Natural killer cell treated with Interleukin-12 subunit alpha and Interleukin-12 subunit beta and Interleukin-15 and Interleukin-18, amount 100 ng/mL, for 72 hours (primary cell): ENCODE measurements around the gene GOLGA5. TPM values are rescaled to one million over a fixed set of nuclear protein-coding genes. Genes with fewer than 3 reads are reported as not detected.
"Not testable (repeated sequence)": the region's sequence is repeated elsewhere in the genome, so short reads cannot be mapped to it uniquely, and the experiment has no call there.

Experiments
- ATAC-seq, 2 donors: fragments of 150-1000 bp; cut with Tn5 transposase in 1 of 2; sonication (Bioruptor Pico), chemical (Tn5 transposase) in 1 of 2; 2 replicates each; pipeline ENCODE4 v1.10.0; 2021
- DNase-seq: peaks from one replicate; pipeline ENCODE4 v3.0.0; 2022; ENCODE audit warnings: low spot score
- H3K27ac Mint-ChIP-seq, 2 donors: 1 replicate in 1 of 2; 2 replicates in 1 of 2; pipeline ENCODE4 v1.8.0; 2022; ENCODE audit warnings: mixed read lengths in 2 of 2, mild to moderate bottlenecking in 1 of 2, moderate library complexity in 1 of 2
- H3K27me3 Mint-ChIP-seq, 2 donors: 1 replicate in 1 of 2; 2 replicates in 1 of 2; pipeline ENCODE4 v1.8.0; 2022; ENCODE audit warnings: mixed read lengths in 2 of 2
- H3K36me3 Mint-ChIP-seq: one replicate; pipeline ENCODE4 v1.8.0; 2022; ENCODE audit warnings: mixed read lengths
- H3K4me1 Mint-ChIP-seq, 2 donors: 1 replicate in 1 of 2; 2 replicates in 1 of 2; pipeline ENCODE4 v1.8.0; 2022; ENCODE audit warnings: low read depth in 2 of 2, mixed read lengths in 2 of 2, mild to moderate bottlenecking in 1 of 2
- H3K4me3 Mint-ChIP-seq: one replicate; pipeline ENCODE4 v1.8.0; 2022; ENCODE audit warnings: mixed read lengths
- H3K9me3 Mint-ChIP-seq: 2 replicates; pipeline ENCODE4 v1.8.0; 2022; ENCODE audit warnings: mixed read lengths
- total RNA-seq, 2 donors: library from RNA; stranded (reverse); gene quantifications; one replicate each; pipeline ENCODE4 v1.2.3, GENCODE V29; 2022

GOLGA5 gene, protein sequence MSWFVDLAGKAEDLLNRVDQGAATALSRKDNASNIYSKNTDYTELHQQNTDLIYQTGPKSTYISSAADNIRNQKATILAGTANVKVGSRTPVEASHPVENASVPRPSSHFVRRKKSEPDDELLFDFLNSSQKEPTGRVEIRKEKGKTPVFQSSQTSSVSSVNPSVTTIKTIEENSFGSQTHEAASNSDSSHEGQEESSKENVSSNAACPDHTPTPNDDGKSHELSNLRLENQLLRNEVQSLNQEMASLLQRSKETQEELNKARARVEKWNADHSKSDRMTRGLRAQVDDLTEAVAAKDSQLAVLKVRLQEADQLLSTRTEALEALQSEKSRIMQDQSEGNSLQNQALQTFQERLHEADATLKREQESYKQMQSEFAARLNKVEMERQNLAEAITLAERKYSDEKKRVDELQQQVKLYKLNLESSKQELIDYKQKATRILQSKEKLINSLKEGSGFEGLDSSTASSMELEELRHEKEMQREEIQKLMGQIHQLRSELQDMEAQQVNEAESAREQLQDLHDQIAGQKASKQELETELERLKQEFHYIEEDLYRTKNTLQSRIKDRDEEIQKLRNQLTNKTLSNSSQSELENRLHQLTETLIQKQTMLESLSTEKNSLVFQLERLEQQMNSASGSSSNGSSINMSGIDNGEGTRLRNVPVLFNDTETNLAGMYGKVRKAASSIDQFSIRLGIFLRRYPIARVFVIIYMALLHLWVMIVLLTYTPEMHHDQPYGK
- total RNA-seq = 10 to 100 TPM; 21.0 to 24.2 TPM

DNA sequence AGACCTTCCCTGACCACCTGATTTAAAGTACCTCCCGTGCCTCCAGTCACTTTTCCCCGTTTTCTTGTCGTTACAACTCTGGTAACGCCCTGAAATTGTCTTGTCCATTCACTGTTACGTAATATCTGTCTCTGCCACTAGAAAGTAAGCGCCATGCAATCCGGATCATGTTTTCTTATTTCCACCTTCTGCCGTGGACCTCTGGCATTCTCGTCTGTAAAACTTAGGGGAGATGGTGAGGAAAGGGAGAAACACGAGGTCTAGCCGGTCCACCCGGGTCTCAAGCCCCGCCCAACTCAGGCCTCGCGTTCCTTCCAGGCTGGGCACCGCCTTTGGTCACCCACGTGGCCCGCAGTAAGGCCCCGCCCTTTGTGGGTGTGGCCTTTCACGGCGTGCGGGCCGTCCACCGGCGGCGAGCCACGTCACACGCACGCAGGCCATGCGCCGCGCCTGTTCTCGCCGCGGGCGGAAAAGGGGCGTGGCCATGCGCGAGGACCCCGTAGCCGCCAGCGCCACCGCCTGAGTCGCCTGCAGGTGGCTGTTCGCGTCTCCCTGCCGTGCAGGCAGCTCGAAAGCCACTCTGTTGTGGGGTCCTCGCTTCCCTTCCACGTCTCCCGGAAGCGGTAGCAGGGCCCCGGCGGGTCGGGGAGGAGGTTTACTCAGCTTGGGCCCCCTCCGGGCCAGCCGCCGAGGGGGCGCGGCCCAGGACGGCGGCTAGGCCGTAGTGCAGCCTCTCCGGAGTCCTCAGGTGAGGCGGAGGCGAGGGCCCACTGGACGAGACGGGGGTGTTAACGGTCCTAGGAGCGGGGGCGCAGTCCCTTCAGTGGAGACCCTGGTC lies at the start of gene GOLGA5:
Gene GOLGA5, plus strand, starts transcription at position 597 of the 838 bp plus-strand sequence. CDS start 3,133 bp downstream, outside the sequence.
- Mint-ChIP-seq H3K4me3 (peak within 1 kb of the TSS; percentile 97), H3K4me1 (peaks cover 24 to 25% of the 10 kb centered on the region in 2 donors), H3K9me3 (peaks cover 3% of the 10 kb centered on the region), H3K27me3 (peaks cover 0 to 8% of the 10 kb centered on the region in 2 donors), H3K27ac (peak within 1 kb of the TSS; percentile 92 to 98), H3K36me3 (peaks cover 34% of the 10 kb centered on the region)
- ATAC-seq = peak; percentile 97 to 98
- DNase-seq = peak; percentile 99

DNA sequence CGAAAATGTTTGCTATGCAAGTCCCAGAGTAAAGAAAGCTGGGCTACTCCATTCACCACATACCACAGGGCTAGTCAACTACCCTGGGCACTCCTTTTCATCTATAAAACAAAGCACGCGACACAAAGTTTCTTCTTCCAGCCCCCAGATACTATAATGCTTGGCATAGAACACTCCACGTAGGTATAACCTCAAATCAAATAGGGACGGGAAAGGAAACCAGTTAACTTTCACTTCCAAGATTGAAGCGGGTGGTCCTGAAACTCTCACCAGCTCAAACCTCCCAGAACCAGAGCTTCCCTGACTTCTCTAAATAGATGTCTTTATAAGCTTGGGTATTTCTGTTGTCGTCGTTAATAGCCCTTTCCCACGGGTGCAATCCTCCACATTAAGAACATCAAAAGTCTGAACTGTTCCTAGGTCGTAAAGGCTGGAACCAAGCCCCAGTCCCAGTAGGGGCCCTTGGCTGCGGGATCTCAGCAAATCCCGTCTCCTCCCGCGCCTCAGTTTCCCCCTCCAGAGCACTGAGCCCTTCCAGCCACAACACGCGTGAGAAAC lies 46.3 kb upstream of the GOLGA5 start:
- ATAC-seq (no peak), DNase-seq (no peak)
- Mint-ChIP-seq H3K27me3 (peaks cover 52 to 74% of the 10 kb centered on the region in 2 donors), H3K27ac (peak overlapping the region in 1 of 2 donors; percentile 49), H3K4me3 (peak overlapping the region; percentile 56), H3K36me3 (no peaks in the 10 kb centered on the region), H3K9me3 (no peaks in the 10 kb centered on the region), H3K4me1 (peaks cover 28 to 33% of the 10 kb centered on the region in 2 donors)

DNA sequence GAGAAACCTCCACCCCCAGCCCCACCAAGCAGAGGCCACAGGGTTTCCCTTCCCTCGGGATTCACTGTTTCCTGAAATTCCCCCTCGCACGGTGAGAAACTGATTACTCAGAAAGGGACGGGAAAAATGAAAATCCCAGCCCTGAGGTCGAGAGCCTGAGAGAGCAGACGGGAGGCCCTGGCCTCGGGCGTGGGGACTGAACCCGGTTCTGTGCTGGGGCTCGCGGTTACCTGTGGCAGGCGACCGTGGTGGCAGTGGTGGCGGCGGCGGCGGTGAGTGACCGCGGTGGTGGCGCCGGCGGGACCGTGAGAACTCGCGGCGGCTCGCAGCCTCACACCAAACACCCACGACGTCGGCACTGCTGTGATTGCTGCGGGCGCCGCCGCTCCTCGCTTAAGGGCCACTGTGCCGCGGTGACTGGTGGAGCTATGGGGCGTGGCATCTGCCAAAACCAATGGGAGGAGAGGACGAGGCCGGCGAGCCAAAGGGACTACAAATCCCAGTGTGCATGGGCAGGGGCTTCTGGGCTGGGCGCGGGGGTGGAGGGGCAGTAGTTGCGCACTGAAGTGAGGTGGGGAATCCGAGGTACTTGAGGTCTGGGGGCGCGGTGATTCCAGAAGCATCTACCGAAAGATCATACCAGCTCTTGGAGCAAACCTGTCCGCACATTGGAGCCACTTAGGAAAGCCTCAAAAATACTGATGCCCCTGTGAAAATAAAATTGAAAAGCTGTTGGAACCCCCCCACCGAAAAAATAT lies 45.7 kb upstream of the GOLGA5 start, which contains the start of gene LGMN:
Gene LGMN, minus strand, starts transcription at position 369 of the 758 bp plus-strand sequence. CDS start 15,841 bp downstream, outside the sequence.
- ATAC-seq (peak; percentile 90 to 94), DNase-seq (peak; percentile 82)
- Mint-ChIP-seq H3K27ac (peak within 1 kb of the TSS in 1 of 2 donors; percentile 49), H3K4me3 (peak within 1 kb of the TSS; percentile 56), H3K27me3 (peaks cover 52 to 81% of the 10 kb centered on the region in 2 donors), H3K9me3 (no peaks in the 10 kb centered on the region), H3K4me1 (peaks cover 28 to 33% of the 10 kb centered on the region in 2 donors), H3K36me3 (no peaks in the 10 kb centered on the region)

DNA sequence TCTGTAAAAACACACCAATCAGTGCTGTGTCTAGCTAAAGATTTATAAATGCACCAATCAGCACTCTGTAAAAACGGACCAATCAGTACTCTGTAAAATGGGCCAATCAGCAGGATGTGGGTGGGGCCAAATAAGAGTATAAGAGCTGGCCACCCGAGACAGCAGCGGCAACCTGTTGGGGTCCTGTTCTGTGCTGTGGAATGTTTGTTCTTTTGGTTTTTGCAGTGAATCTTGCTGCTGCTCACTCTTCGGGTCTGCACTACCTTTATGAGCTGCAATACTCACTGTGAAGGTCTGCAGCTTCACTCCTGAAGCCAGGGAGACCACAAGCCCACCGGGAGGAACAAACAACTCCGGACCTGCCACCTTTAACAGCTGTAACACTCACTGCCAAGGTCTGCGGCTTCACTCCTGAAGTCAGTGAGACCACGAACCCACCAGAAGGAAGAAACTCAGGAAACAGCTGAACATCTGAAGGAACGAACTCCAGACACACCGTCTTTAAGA lies 43.8 kb upstream of the GOLGA5 start:
- not testable (repeated sequence) for H3K27ac Mint-ChIP-seq, H3K9me3 Mint-ChIP-seq, H3K36me3 Mint-ChIP-seq, DNase-seq, ATAC-seq
- Mint-ChIP-seq H3K27me3 (peaks cover 54 to 85% of the 10 kb centered on the region in 2 donors), H3K4me3 (peak overlapping the region; percentile 73), H3K4me1 (peaks cover 28 to 33% of the 10 kb centered on the region in 2 donors)

DNA sequence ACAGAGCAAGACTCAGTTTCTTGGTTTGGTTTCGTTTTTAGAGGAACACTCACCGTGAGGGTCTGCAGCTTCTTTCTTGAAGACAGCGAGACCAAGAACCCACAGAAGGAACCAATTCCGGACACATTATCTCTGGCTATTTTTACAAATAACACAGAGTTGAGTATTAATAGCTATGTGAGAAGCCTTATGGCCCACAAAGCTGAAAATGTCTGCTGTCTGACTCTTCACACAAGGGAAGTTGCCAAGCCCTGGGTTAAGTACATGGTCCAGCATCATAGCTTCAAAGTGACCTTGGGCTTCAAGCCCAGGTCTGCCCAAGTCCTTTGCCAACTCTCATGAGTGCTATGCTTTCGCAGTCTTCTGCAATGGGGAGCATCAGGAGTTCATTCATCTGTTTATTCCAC lies 43.1 kb upstream of the GOLGA5 start:
- DNase-seq = no peak
- Mint-ChIP-seq H3K36me3 (no peaks in the 10 kb centered on the region), H3K4me1 (peaks cover 28 to 33% of the 10 kb centered on the region in 2 donors), H3K9me3 (no peaks in the 10 kb centered on the region), H3K27me3 (peaks cover 54 to 84% of the 10 kb centered on the region in 2 donors), H3K4me3 (peak overlapping the region; percentile 73), H3K27ac (no peak overlapping the region)
- ATAC-seq = no peak

DNA sequence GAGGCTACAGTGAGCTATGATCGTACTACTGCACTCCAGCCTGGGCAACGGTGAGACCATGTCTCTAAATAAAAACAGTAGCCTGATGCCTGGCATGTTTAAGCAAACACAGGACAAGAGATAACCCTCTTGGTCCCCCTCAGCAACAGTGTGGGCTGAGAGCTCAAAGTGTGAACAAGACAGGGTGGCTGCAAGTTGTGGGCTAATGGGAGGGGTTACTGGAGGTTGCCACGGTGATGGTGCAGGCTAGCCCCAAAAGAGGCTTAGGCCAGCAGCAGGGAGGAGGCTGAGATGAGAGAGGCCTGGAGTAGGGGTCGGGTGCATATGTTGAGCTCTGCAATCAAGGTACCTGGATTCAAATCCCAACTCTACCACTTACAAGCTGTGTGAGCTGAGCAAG lies 42.3 kb upstream of the GOLGA5 start:
- Mint-ChIP-seq H3K36me3 (no peaks in the 10 kb centered on the region), H3K4me3 (no peak overlapping the region), H3K9me3 (no peaks in the 10 kb centered on the region), H3K27ac (peak overlapping the region in 1 of 2 donors; percentile 28), H3K27me3 (peaks cover 47 to 75% of the 10 kb centered on the region in 2 donors), H3K4me1 (peaks cover 28 to 33% of the 10 kb centered on the region in 2 donors)
- ATAC-seq (no peak), DNase-seq (no peak)

DNA sequence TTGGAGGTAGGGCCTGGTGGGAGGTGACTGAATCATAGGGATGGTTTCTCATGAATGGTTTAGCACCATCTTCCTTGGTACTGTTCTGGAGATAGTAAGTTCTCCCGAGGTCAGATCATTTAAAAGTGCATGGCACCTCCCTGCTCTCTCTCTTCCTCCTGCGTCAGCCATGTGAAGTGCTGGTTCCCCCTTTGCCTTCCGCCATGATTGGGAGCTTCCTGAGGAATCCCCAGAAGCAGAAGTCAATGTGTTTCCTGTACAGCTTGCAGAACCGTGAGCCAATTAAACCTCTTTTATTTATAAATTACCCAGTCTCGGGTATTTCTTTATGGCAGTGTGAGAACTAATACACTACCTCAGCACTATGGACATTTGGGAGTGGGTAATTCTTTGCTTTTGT lies 40.9 kb upstream of the GOLGA5 start:
- H3K27me3 Mint-ChIP-seq = peaks cover 35 to 61% of the 10 kb centered on the region in 2 donors
- DNase-seq (no peak), ATAC-seq (no peak)
- H3K36me3 Mint-ChIP-seq = no peaks in the 10 kb centered on the region
- no peaks in the 10 kb centered on the region for H3K9me3 Mint-ChIP-seq
- H3K4me3 Mint-ChIP-seq = no peak overlapping the region
- H3K27ac Mint-ChIP-seq = no peak overlapping the region
- peaks cover 21 to 24% of the 10 kb centered on the region in 2 donors for H3K4me1 Mint-ChIP-seq

DNA sequence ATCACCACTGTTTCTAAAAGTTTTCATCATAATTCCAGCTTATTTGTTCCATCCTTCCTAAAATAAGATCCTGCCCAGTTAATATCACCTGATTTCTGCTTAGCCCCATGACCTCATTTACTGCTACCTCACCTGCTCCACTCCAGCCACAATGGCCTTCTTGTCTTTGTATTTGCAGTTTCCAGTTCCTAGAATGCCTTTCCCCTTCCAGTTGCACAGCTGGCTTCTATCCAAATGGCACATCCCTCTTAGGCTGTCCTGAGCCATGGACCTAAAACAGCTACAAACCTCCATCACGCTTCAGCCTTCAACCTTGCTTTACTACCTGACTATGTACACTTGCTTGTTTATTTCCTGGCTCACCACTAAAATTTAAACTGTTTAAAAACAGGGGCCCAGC lies 39.1 kb upstream of the GOLGA5 start:
- H3K36me3 Mint-ChIP-seq = no peaks in the 10 kb centered on the region
- no peaks in the 10 kb centered on the region for H3K9me3 Mint-ChIP-seq
- DNase-seq (no peak), ATAC-seq (no peak)
- H3K27me3 Mint-ChIP-seq = peaks cover 36 to 53% of the 10 kb centered on the region in 2 donors
- H3K4me1 Mint-ChIP-seq = peaks cover 9 to 10% of the 10 kb centered on the region in 2 donors
- H3K27ac Mint-ChIP-seq = no peak overlapping the region
- H3K4me3 Mint-ChIP-seq = no peak overlapping the region

DNA sequence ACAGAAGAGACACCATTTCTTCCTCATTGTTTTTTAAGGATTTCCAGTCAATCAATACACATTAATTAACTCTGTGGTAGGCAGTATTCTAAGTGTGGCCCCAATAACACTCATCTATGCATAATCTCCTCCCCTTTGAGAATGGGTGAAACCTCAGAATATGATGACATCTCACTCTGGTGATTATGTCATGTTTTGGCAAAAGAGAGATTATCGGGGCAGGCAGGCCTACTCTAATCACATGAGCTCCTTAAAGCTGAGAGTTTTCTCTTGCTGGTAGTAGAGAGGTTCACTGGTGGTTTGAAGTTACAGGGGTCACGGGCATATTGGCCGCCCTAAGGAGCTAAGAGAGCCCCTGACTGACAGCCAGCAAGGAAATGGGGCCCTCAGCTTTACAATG lies 38.6 kb upstream of the GOLGA5 start:
- no peak for ATAC-seq
- H3K9me3 Mint-ChIP-seq = no peaks in the 10 kb centered on the region
- no peak overlapping the region for H3K27ac Mint-ChIP-seq
- H3K27me3 Mint-ChIP-seq = peaks cover 36 to 53% of the 10 kb centered on the region in 2 donors
- no peaks in the 10 kb centered on the region for H3K36me3 Mint-ChIP-seq
- H3K4me1 Mint-ChIP-seq = peaks cover 4 to 9% of the 10 kb centered on the region in 2 donors
- no peak overlapping the region for H3K4me3 Mint-ChIP-seq
- DNase-seq = no peak

DNA sequence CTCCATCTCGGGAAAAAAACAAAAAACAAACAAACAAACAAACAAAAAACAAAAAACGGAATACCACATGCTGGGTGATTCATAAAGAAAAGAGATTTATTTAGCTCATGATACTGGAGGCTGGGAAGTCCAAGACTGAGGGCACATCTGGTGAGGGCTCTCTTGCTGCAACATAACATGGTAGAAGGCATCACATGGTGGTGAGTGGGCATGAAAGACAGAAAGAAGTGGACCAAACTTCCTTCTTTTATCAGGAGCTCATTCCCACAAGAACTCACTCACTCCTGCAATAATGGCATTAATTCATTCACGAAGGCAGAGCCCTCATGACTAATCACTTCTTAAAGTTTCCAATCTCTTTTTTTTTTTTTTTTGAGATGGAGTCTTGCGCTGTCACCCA lies 37.7 kb upstream of the GOLGA5 start:
- H3K4me3 Mint-ChIP-seq = no peak overlapping the region
- no peak for DNase-seq
- no peak overlapping the region for H3K27ac Mint-ChIP-seq
- no peaks in the 10 kb centered on the region for H3K36me3 Mint-ChIP-seq
- no peaks in the 10 kb centered on the region for H3K9me3 Mint-ChIP-seq
- peaks cover 3 to 7% of the 10 kb centered on the region in 2 donors for H3K4me1 Mint-ChIP-seq
- ATAC-seq = no peak
- H3K27me3 Mint-ChIP-seq = peaks cover 43 to 58% of the 10 kb centered on the region in 2 donors

DNA sequence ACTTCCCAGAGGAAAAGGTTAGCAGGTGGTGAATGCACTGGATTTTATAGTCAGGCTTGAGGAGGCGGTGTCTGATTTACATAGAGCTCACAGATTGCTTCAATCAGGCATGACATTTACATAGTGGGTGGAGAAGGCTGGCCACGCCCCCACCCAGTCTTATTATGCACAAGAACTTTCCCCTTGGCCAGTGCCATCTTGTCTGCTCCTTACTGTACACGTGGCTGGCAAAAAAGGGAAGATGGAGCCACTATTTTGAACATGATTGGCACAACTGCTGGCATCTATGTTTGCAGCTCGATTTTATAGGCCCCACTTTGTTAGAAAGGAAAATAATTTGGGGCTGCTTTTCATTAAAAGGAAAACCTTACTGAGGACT lies 34.8 kb upstream of the GOLGA5 start:
- Mint-ChIP-seq H3K36me3 (no peaks in the 10 kb centered on the region), H3K4me3 (no peak overlapping the region), H3K27ac (no peak overlapping the region), H3K27me3 (peaks cover 49 to 55% of the 10 kb centered on the region in 2 donors), H3K9me3 (no peaks in the 10 kb centered on the region), H3K4me1 (peaks cover 0 to 7% of the 10 kb centered on the region in 2 donors)
- DNase-seq (no peak), ATAC-seq (no peak)
